HEK293 (cell line): Measurements from ENCODE around the gene SPON1.

Source experiments
- AEBP2 ChIP-seq: fragments of 450-650 bp; formaldehyde crosslinking; IDR thresholded peaks from 2 replicates; pipeline ENCODE4 v1.5.1; 2016; ENCODE audit warnings: missing biosample characterization, missing genetic modification characterization, borderline replicate concordance
- REST ChIP-seq: fragments of 450-650 bp; formaldehyde crosslinking; IDR thresholded peaks from 2 replicates; pipeline ENCODE4 v1.5.1; 2016; ENCODE audit warnings: missing biosample characterization, missing genetic modification characterization
- ZBTB20 ChIP-seq: fragments of 450-650 bp; formaldehyde crosslinking; IDR thresholded peaks from 2 replicates; pipeline ENCODE4 v1.5.1; 2016; ENCODE audit warnings: missing biosample characterization, missing genetic modification characterization
- ZBTB26 ChIP-seq: fragments of 450-650 bp; formaldehyde crosslinking; optimal IDR thresholded peaks from 2 replicates; pipeline ENCODE3; 2016; ENCODE audit warnings: missing biosample characterization, mild to moderate bottlenecking, missing genetic modification characterization
- ZBTB7A ChIP-seq: fragments of 450-650 bp; formaldehyde crosslinking; IDR thresholded peaks from 2 replicates; pipeline ENCODE4 v1.5.1; 2016; ENCODE audit warnings: low read depth, missing biosample characterization, missing genetic modification characterization
- ZNF112 ChIP-seq: fragments of 450-650 bp; formaldehyde crosslinking; IDR thresholded peaks from 2 replicates; pipeline ENCODE4 v1.5.0; 2017; ENCODE audit warnings: missing biosample characterization, missing genetic modification characterization
- ZNF138 ChIP-seq: fragments of 450-650 bp; formaldehyde crosslinking; IDR thresholded peaks from 2 replicates; pipeline ENCODE4 v1.5.1; 2016; ENCODE audit warnings: missing biosample characterization, missing genetic modification characterization, borderline replicate concordance
- ZNF26 ChIP-seq: fragments of 450-650 bp; formaldehyde crosslinking; IDR thresholded peaks from 2 replicates; pipeline ENCODE4 v1.5.1; 2016; ENCODE audit warnings: missing biosample characterization, missing genetic modification characterization
- ZNF561 ChIP-seq: fragments of 450-650 bp; IDR thresholded peaks from 2 replicates; pipeline ENCODE4 v1.5.1; 2018; ENCODE audit warnings: missing biosample characterization, missing genetic modification characterization, borderline replicate concordance
- ZNF629 ChIP-seq: fragments of 450-650 bp; formaldehyde crosslinking; IDR thresholded peaks from 2 replicates; pipeline ENCODE4 v1.5.1; 2017; ENCODE audit warnings: missing biosample characterization, missing genetic modification characterization
- ZSCAN30 ChIP-seq: fragments of 450-650 bp; IDR thresholded peaks from 2 replicates; pipeline ENCODE4 v1.5.1; 2018; ENCODE audit warnings: missing biosample characterization, mild to moderate bottlenecking, missing genetic modification characterization, moderate library complexity
- TF ChIP-seq, protein P1 (sequence below): fragments of 450-650 bp; formaldehyde crosslinking; IDR thresholded peaks from 2 replicates; pipeline ENCODE4 v1.5.1; 2016; ENCODE audit warnings: missing biosample characterization, missing genetic modification characterization
- TF ChIP-seq, protein P2 (sequence below): fragments of 450-650 bp; formaldehyde crosslinking; IDR thresholded peaks from 2 replicates; pipeline ENCODE4 v1.5.1; 2016; ENCODE audit warnings: missing biosample characterization, missing genetic modification characterization
- TF ChIP-seq, protein P3 (sequence below): fragments of 450-650 bp; formaldehyde crosslinking; IDR thresholded peaks from 2 replicates; pipeline ENCODE4 v1.5.1; 2016; ENCODE audit warnings: missing biosample characterization, missing genetic modification characterization, borderline replicate concordance

GRCh38 chr11:13944016-13944415 lies 18.5 kb upstream of the SPON1 start:
- no peak for TF ChIP-seq ZNF561 (tag by site-specific recombination)
- no peak for TF ChIP-seq ZBTB7A (tag by site-specific recombination)
- TF ChIP-seq, protein P1, sequence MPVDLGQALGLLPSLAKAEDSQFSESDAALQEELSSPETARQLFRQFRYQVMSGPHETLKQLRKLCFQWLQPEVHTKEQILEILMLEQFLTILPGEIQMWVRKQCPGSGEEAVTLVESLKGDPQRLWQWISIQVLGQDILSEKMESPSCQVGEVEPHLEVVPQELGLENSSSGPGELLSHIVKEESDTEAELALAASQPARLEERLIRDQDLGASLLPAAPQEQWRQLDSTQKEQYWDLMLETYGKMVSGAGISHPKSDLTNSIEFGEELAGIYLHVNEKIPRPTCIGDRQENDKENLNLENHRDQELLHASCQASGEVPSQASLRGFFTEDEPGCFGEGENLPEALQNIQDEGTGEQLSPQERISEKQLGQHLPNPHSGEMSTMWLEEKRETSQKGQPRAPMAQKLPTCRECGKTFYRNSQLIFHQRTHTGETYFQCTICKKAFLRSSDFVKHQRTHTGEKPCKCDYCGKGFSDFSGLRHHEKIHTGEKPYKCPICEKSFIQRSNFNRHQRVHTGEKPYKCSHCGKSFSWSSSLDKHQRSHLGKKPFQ (tag by site-specific recombination) = no peak
- TF ChIP-seq, protein P2, sequence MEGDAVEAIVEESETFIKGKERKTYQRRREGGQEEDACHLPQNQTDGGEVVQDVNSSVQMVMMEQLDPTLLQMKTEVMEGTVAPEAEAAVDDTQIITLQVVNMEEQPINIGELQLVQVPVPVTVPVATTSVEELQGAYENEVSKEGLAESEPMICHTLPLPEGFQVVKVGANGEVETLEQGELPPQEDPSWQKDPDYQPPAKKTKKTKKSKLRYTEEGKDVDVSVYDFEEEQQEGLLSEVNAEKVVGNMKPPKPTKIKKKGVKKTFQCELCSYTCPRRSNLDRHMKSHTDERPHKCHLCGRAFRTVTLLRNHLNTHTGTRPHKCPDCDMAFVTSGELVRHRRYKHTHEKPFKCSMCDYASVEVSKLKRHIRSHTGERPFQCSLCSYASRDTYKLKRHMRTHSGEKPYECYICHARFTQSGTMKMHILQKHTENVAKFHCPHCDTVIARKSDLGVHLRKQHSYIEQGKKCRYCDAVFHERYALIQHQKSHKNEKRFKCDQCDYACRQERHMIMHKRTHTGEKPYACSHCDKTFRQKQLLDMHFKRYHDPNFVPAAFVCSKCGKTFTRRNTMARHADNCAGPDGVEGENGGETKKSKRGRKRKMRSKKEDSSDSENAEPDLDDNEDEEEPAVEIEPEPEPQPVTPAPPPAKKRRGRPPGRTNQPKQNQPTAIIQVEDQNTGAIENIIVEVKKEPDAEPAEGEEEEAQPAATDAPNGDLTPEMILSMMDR (tag by site-specific recombination) = no peak
- TF ChIP-seq, protein P3, sequence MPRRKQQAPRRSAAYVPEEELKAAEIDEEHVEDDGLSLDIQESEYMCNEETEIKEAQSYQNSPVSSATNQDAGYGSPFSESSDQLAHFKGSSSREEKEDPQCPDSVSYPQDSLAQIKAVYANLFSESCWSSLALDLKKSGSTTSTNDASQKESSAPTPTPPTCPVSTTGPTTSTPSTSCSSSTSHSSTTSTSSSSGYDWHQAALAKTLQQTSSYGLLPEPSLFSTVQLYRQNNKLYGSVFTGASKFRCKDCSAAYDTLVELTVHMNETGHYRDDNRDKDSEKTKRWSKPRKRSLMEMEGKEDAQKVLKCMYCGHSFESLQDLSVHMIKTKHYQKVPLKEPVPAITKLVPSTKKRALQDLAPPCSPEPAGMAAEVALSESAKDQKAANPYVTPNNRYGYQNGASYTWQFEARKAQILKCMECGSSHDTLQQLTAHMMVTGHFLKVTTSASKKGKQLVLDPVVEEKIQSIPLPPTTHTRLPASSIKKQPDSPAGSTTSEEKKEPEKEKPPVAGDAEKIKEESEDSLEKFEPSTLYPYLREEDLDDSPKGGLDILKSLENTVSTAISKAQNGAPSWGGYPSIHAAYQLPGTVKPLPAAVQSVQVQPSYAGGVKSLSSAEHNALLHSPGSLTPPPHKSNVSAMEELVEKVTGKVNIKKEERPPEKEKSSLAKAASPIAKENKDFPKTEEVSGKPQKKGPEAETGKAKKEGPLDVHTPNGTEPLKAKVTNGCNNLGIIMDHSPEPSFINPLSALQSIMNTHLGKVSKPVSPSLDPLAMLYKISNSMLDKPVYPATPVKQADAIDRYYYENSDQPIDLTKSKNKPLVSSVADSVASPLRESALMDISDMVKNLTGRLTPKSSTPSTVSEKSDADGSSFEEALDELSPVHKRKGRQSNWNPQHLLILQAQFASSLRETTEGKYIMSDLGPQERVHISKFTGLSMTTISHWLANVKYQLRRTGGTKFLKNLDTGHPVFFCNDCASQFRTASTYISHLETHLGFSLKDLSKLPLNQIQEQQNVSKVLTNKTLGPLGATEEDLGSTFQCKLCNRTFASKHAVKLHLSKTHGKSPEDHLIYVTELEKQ (tag by site-specific recombination) = no peak
- no peak for TF ChIP-seq ZNF629
- no peak for TF ChIP-seq ZNF26 (tag by site-specific recombination)
- no peak for TF ChIP-seq ZBTB26
- TF ChIP-seq ZNF112 = no peak
- no peak for TF ChIP-seq ZNF138 (tag by site-specific recombination)
- no peak for TF ChIP-seq AEBP2
- no peak for TF ChIP-seq ZBTB20 (tag by site-specific recombination)
- no peak for TF ChIP-seq ZSCAN30 (tag by site-specific recombination)
- no peak for TF ChIP-seq REST
